GM19324 (cell line): ENCODE data around the gene DDX51.

Experiments
- ATAC-seq: cut with Tn5 transposase; IDR thresholded peaks from one replicate; pipeline ENCODE4 v1.9.1; 2021; ENCODE audit warnings: mild to moderate bottlenecking, moderate library complexity; ENCODE audit not compliant: unreplicated experiment, low FRiP score

DDX51 gene

GRCh38 chr12:132095520-132096409 is 48.4 kb downstream of the DDX51 start:
- ATAC-seq: no peak

DNA sequence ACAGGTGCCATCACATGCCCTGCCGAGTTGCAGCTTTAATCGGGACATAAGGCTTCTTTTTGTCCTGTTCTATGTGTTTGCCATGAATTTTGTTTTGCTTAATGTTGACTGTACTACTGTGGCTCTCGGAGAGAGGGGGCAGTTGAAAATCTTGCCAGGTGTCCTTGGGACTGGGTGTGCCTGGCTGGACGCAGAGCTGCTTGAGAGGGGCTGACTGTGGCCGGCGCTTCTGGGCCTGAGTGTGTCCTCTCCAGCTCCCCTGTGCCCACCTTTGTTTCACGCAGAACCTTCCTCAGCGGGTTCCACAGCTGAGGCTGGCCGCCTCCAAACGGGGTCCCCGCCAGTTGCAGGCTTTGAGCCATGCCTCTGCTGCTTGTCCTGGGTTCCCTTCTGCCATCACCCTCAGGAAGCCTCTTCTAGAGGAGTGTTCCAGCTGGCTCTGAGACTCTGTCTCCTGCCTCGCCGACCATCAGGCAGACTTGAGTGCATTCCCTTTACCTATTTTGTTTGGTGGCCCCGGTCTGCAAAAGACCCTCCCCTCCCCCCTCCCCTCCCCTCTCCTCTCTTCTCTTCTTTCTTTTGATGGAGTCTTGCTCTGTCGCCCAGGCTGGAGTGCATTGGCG is 49.7 kb downstream of the DDX51 start:
- ATAC-seq: no peak

DNA sequence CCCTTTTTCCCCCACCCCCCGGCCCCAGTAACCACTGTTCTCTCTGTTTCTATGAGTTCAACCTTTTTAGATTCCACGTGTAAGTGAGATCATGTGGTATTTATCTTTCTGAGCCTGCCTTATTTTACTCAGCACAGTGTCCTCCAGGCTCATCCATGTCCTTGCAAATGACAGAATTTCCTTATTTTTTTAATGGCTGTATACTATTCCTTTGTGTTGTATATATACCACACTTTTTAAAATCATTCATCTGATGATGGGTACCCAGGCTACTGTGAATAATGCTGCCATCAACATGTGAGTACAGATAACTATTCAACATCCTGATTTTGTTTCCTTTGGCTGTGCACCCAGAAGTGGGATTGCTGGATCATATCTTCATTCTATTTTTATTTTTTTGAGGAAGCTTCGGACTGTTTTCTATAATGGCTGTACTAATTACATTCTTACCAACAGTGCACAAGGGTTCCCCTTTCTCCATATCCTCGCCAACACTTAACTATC is 54.7 kb downstream of the DDX51 start:
- no peak for ATAC-seq
